ENCODE measurements around the gene AGAP5. TPM values are rescaled to one million over a fixed set of nuclear protein-coding genes. Genes with fewer than 3 reads are reported as not detected.

The AGAP5 gene
- total and polyA plus RNA-seq, 10 of the 15 experiments (the other 5 are each of a cell fraction or from before 2014, with no cell fraction given): 0.68 to 8.5 (median 6.7) TPM; not detected in 1

- TF ChIP-seq BHLHE40 (IDR thresholded peaks at IDR 0.05; ENCODE audit: borderline replicate concordance in 1 of 2, low read depth in 2 of 2, low read length in 1 of 2) (no peak), NR2F1 (conservative IDR thresholded peaks at IDR 0.05) (0 out of 2 replicates have a peak, but pooled peaks have one; percentile 3), SPI1 (IDR thresholded peaks at IDR 0.05; ENCODE audit: borderline replicate concordance, insufficient read depth, low read depth, low read length) (no peak), JUNB (IDR thresholded peaks at IDR 0.05) (0 out of 2 replicates have a peak, but pooled peaks have one; percentile 9), RBBP5 (conservative IDR thresholded peaks at IDR 0.05) (no peak), YY1 (IDR thresholded peaks at IDR 0.05; ENCODE audit: low read depth, low read length) (peak; percentile 57; the same call in 1 of the 2 replicates), RUNX3 (IDR thresholded peaks at IDR 0.05; ENCODE audit: low read length) (peak; percentile 27; the same call in 1 of the 2 replicates), ATF7 (IDR thresholded peaks at IDR 0.05; ENCODE audit: low read depth) (peak; percentile 97), BMI1 (IDR thresholded peaks at IDR 0.05; ENCODE audit: borderline replicate concordance) (0 out of 2 replicates have a peak, but pooled peaks have one; percentile 19), EED (IDR thresholded peaks at IDR 0.05; ENCODE audit: low read depth) (peak; percentile 17; the same call in 1 of the 2 replicates), HDGF (IDR thresholded peaks at IDR 0.05) (peak; percentile 12), ZNF207 (IDR thresholded peaks at IDR 0.05; ENCODE audit: borderline replicate concordance) (0 out of 2 replicates have a peak, but pooled peaks have one; percentile 9), BCL3 (IDR thresholded peaks at IDR 0.05; ENCODE audit: borderline replicate concordance, insufficient read depth, low read depth, low read length, poor library complexity, severe bottlenecking) (no peak), NBN (IDR thresholded peaks at IDR 0.05) (peak; percentile 80)
- TF ChIP-seq, protein P1, sequence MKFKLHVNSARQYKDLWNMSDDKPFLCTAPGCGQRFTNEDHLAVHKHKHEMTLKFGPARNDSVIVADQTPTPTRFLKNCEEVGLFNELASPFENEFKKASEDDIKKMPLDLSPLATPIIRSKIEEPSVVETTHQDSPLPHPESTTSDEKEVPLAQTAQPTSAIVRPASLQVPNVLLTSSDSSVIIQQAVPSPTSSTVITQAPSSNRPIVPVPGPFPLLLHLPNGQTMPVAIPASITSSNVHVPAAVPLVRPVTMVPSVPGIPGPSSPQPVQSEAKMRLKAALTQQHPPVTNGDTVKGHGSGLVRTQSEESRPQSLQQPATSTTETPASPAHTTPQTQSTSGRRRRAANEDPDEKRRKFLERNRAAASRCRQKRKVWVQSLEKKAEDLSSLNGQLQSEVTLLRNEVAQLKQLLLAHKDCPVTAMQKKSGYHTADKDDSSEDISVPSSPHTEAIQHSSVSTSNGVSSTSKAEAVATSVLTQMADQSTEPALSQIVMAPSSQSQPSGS (IDR thresholded peaks at IDR 0.05; ENCODE audit: low read length): 0 out of 2 replicates have a peak, but pooled peaks have one; percentile 38
These were observed 53.7 kb downstream of the AGAP5 start (continued) for GRCh38 chr10:73644015-73644743.
